Breast epithelium (tissue), 4 donors: ENCODE measurements around the gene CRYZ. TPM values are rescaled to one million over a fixed set of nuclear protein-coding genes. Genes with fewer than 3 reads are reported as not detected.

Experiments used
- DNase-seq, 2 donors: peaks; one replicate each; pipeline ENCODE4 v3.0.0-alpha.2; 2019; ENCODE audit warnings: low spot score in 2 of 2
- H3K27ac ChIP-seq, 2 donors: fragments of 200-600 bp; sonication (generic) in 1 of 2; one replicate each; pipeline ENCODE4 v1.5.1; 2016 to 2019; ENCODE audit warnings: mild to moderate bottlenecking in 1 of 2
- H3K27me3 ChIP-seq, 2 donors: fragments of 200-600 bp; sonication (generic) in 1 of 2; one replicate each; pipeline versions ENCODE4 v1.5.1 to v1.6.0; 2017 to 2019; ENCODE audit warnings: control low read depth in 1 of 2, mild to moderate bottlenecking in 1 of 2
- H3K36me3 ChIP-seq: fragments of 200-600 bp; one replicate; pipeline ENCODE4 v1.5.1; 2019
- H3K4me1 ChIP-seq, 2 donors: fragments of 200-600 bp; sonication (generic); one replicate each; pipeline ENCODE4 v1.5.1; 2016 to 2019; ENCODE audit warnings: control low read depth in 1 of 2
- H3K4me3 ChIP-seq, 3 donors: fragments of 200-600 bp; sonication (generic); 1 replicate in 2 of 3; 2 replicates in 1 of 3; pipeline ENCODE4 v1.5.1; 2016 to 2019; ENCODE audit warnings: mild to moderate bottlenecking in 3 of 3, moderate library complexity in 2 of 3
- H3K9me3 ChIP-seq, 2 donors: fragments of 200-600 bp; sonication (generic) in 1 of 2; one replicate each; pipeline ENCODE4 v1.5.1; 2016 to 2019; ENCODE audit warnings: control low read depth in 1 of 2
- POLR2A ChIP-seq: fragments of 450-650 bp; IDR thresholded peaks from one replicate; pipeline ENCODE4 v1.6.1; 2016; ENCODE audit warnings: antibody characterized with exemption, mild to moderate bottlenecking, moderate library complexity
- POLR2AphosphoS5 ChIP-seq, 3 donors: sonication (generic); formaldehyde crosslinking; IDR thresholded peaks; one replicate each; pipeline ENCODE4 v1.6.1; 2017; ENCODE audit warnings: antibody characterized with exemption in 3 of 3
- intact Hi-C: fragments of 100-400 bp; cut with DNase I; formaldehyde crosslinking; loops from one replicate; pipeline ENCODE4 v1.15.1; 2023; ENCODE audit warnings: low total_unique reads
- total RNA-seq, 3 donors: library from RNA; depleted of rRNA; stranded (reverse); fragments of >200 nt; gene quantifications; one replicate each; pipeline ENCODE4 v1.1.0, GENCODE V29; 2016
- TF ChIP-seq, protein P1 (sequence below), 3 donors: fragments of 450-650 bp; IDR thresholded peaks; one replicate each; pipeline ENCODE4 v1.5.1; 2016 to 2017; ENCODE audit warnings: antibody characterized with exemption in 3 of 3, mild to moderate bottlenecking in 3 of 3, moderate library complexity in 3 of 3

Gene CRYZ, protein sequence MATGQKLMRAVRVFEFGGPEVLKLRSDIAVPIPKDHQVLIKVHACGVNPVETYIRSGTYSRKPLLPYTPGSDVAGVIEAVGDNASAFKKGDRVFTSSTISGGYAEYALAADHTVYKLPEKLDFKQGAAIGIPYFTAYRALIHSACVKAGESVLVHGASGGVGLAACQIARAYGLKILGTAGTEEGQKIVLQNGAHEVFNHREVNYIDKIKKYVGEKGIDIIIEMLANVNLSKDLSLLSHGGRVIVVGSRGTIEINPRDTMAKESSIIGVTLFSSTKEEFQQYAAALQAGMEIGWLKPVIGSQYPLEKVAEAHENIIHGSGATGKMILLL
- total RNA-seq: 10 to 100 TPM; 17.8 to 40.1 (median 38.0) TPM

DNA sequence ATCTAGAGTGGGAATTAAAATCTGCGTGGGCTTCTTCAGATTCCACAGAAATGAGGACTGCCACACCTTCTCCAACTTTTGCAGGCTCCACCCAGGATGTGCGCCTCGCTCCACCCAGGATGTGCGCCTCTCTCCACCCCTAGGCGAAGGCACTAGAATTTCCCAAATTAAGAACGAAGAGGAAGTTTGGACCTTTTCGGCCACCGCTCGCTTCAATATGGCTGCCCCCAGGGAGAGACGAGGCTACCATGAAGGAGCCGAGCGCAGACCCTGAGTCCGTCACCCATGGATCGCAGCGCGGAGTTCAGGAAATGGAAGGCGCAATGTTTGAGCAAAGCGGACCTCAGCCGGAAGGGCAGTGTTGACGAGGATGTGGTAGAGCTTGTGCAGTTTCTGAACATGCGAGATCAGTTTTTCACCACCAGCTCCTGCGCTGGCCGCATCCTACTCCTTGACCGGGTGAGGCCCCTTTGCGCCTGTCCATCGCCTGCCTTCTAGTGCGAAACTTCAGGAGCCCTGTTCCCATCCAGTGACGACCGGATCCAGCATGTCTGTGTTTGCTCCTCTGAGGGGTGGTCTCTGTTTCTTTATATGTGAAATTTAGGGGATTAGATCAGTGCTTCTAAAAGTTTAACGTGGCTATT, at the start of gene CRYZ, which contains the start of gene TYW3:
TSS of gene CRYZ (minus strand) at position 91 of the 644 bp plus-strand sequence. CDS start 8,229 bp downstream, outside the sequence.
TSS of gene TYW3 (plus strand) at position 193 of the 644 bp plus-strand sequence. CDS start at position 286, 93 bp downstream.
- no peaks in the 10 kb centered on the region for H3K27me3 ChIP-seq
- H3K4me3 ChIP-seq: peak within 1 kb of the TSS; percentile 56 to 93 (median 79)
- H3K36me3 ChIP-seq: no peaks in the 10 kb centered on the region
- intact Hi-C loops: no loop called here
- peak; percentile 83 to 85 for DNase-seq
- TF ChIP-seq POLR2A (peak; percentile 25), POLR2AphosphoS5 (IDR thresholded peaks at IDR 0.05) (peak; percentile 72 to 85 (median 84))
- TF ChIP-seq, protein P1, sequence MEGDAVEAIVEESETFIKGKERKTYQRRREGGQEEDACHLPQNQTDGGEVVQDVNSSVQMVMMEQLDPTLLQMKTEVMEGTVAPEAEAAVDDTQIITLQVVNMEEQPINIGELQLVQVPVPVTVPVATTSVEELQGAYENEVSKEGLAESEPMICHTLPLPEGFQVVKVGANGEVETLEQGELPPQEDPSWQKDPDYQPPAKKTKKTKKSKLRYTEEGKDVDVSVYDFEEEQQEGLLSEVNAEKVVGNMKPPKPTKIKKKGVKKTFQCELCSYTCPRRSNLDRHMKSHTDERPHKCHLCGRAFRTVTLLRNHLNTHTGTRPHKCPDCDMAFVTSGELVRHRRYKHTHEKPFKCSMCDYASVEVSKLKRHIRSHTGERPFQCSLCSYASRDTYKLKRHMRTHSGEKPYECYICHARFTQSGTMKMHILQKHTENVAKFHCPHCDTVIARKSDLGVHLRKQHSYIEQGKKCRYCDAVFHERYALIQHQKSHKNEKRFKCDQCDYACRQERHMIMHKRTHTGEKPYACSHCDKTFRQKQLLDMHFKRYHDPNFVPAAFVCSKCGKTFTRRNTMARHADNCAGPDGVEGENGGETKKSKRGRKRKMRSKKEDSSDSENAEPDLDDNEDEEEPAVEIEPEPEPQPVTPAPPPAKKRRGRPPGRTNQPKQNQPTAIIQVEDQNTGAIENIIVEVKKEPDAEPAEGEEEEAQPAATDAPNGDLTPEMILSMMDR (IDR thresholded peaks at IDR 0.05): peak in 1 of 3 donors; percentile 20
- peaks cover 0 to 4% of the 10 kb centered on the region in 2 donors for H3K4me1 ChIP-seq
- H3K27ac ChIP-seq: peak within 1 kb of the TSS; percentile 85 to 93
- no peaks in the 10 kb centered on the region for H3K9me3 ChIP-seq

DNA sequence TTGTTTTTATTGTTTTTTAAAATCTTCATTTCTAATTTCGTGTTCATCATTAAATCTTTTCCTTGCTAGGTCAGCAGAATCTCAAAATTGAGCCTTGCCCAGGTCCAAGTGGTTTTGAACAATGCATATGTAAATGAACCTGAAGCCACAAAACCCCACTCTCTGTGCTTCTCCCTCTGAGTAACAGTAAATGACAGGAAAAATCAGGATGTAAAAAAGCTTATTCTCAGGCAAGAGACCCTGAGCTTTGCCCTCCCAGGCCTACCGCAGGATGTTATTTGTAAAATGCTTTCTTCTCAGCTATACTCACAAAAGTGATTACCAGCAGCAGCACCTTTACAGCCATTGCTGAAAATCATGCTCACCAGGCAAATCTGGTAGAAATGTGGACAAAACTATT, 47.7 kb upstream of the CRYZ start:
- H3K36me3 ChIP-seq: no peaks in the 10 kb centered on the region
- no peaks in the 10 kb centered on the region for H3K9me3 ChIP-seq
- no peak for DNase-seq
- H3K4me3 ChIP-seq: no peak overlapping the region
- H3K4me1 ChIP-seq: no peaks in the 10 kb centered on the region
- peaks cover 0 to 3% of the 10 kb centered on the region in 2 donors for H3K27me3 ChIP-seq
- TF ChIP-seq, protein P1 (IDR thresholded peaks at IDR 0.05): no peak
- TF ChIP-seq POLR2AphosphoS5 (IDR thresholded peaks at IDR 0.05): no peak
- TF ChIP-seq POLR2A: no peak
- no peak overlapping the region for H3K27ac ChIP-seq
- intact Hi-C loops: no loop called here

DNA sequence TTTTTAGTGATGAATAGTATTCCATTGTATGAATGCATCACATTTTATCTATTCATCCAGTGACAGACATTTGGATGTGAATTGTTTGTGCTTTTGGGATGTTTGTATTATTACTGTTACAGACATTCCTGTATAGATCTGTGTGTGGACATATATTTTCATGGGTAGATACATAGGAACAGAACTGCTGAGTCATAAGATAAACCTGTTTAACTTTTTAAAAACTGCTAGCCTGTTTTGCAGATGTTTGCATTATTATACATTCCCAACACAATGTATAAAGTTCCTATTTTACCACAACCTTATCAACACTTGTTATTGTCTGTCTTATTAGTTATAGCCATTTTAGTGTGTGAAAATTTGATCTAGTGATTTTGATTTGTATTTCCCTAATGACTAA, 46.9 kb upstream of the CRYZ start:
- H3K27me3 ChIP-seq: peaks cover 0 to 7% of the 10 kb centered on the region in 2 donors
- intact Hi-C loops: no loop called here
- no peaks in the 10 kb centered on the region for H3K4me1 ChIP-seq
- TF ChIP-seq, protein P1 (IDR thresholded peaks at IDR 0.05): no peak
- TF ChIP-seq POLR2A (no peak), POLR2AphosphoS5 (IDR thresholded peaks at IDR 0.05) (no peak)
- H3K36me3 ChIP-seq: no peaks in the 10 kb centered on the region
- no peak overlapping the region for H3K4me3 ChIP-seq
- no peak for DNase-seq
- H3K27ac ChIP-seq: no peak overlapping the region
- no peaks in the 10 kb centered on the region for H3K9me3 ChIP-seq

DNA sequence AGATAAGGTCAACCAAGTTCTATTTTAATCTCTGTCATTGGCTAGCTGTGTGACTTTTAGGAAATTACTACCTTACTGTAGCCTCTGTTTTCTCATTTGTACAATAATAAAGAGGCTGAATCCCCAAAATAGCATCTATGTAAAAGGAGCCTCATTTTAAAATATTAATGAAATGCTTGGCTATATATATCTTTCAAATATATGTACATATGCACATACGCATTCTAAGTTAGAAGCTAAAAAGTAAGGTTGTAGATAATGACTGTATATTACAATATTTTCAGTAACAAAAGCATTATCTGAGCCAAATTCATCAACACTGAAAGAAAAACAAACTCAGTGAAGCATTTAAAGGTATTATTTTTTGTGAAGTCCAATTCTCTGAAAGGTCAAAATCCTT, 44.7 kb upstream of the CRYZ start:
- Histone ChIP-seq H3K4me3 (no peak overlapping the region), H3K36me3 (no peaks in the 10 kb centered on the region), H3K4me1 (no peaks in the 10 kb centered on the region), H3K27ac (no peak overlapping the region), H3K9me3 (no peaks in the 10 kb centered on the region), H3K27me3 (peaks cover 0 to 12% of the 10 kb centered on the region in 2 donors)
- DNase-seq: no peak
- TF ChIP-seq POLR2AphosphoS5 (IDR thresholded peaks at IDR 0.05): no peak
- TF ChIP-seq, protein P1 (IDR thresholded peaks at IDR 0.05): no peak
- no peak for TF ChIP-seq POLR2A
- intact Hi-C loops: no loop called here

DNA sequence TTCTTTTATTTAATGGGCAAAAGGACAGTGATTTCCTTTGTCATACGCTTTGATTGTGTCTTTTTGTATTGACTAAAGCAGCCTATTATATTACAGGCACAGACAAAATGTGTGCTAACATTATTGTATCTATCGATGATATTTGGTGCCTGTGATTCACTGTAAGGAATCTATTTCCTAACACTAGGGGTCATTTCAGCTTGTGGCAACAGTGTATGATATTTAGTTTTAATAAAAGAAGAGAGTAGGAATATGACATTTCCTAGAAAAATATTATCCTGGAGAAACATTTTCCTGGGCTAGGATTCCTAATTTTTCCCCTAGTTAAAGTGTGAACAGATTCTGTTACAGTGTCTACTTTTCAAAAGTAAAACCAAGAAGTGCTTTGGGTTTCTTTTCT, 42.9 kb upstream of the CRYZ start:
- intact Hi-C loops: no loop called here
- H3K4me1 ChIP-seq: no peaks in the 10 kb centered on the region
- H3K9me3 ChIP-seq: no peaks in the 10 kb centered on the region
- TF ChIP-seq POLR2AphosphoS5 (IDR thresholded peaks at IDR 0.05): no peak
- no peak for TF ChIP-seq POLR2A
- TF ChIP-seq, protein P1 (IDR thresholded peaks at IDR 0.05): no peak
- no peak overlapping the region for H3K27ac ChIP-seq
- no peak for DNase-seq
- H3K4me3 ChIP-seq: no peak overlapping the region
- H3K36me3 ChIP-seq: no peaks in the 10 kb centered on the region
- H3K27me3 ChIP-seq: peaks cover 0 to 12% of the 10 kb centered on the region in 2 donors
